Endodermal cell (in vitro differentiated cells): ENCODE data around the gene DOK3. TPM values are rescaled to one million over a fixed set of nuclear protein-coding genes. Genes with fewer than 3 reads are reported as not detected.
A peak's percentile ranks its signal among the peaks of the same experiment; 100 is the strongest.

Source experiments
- DNase-seq: peaks from one replicate; pipeline ENCODE4 v3.0.0-alpha.2; 2017
- H3K27ac ChIP-seq: 2 replicates; pipeline ENCODE4 v1.5.1; 2013; ENCODE audit warnings: mild to moderate bottlenecking, low read depth, low read length, moderate library complexity
- H3K27me3 ChIP-seq: 2 replicates; pipeline ENCODE4 v1.6.1; 2013; ENCODE audit warnings: mild to moderate bottlenecking, low read length, moderate library complexity; ENCODE audit not compliant: insufficient read depth, control insufficient read depth, poor library complexity, severe bottlenecking
- H3K36me3 ChIP-seq: 2 replicates; pipeline ENCODE4 v1.7.0; 2013; ENCODE audit warnings: mild to moderate bottlenecking, low read length, moderate library complexity; ENCODE audit not compliant: control insufficient read depth, insufficient read depth
- H3K4me1 ChIP-seq: one replicate; pipeline ENCODE4 v1.7.0; 2013; ENCODE audit warnings: low read length; ENCODE audit not compliant: control insufficient read depth, insufficient read depth
- H3K4me3 ChIP-seq: 2 replicates; pipeline ENCODE4 v1.5.1; 2013; ENCODE audit warnings: mild to moderate bottlenecking, low read length, moderate library complexity
- H3K9ac ChIP-seq: 2 replicates; pipeline ENCODE4 v1.6.1; 2013; ENCODE audit warnings: mild to moderate bottlenecking, low read length, moderate library complexity; ENCODE audit not compliant: poor library complexity, severe bottlenecking; ENCODE audit errors: extremely low read depth
- H3K9me3 ChIP-seq: 2 replicates; pipeline ENCODE4 v1.6.1; 2013; ENCODE audit warnings: mild to moderate bottlenecking, low read length, moderate library complexity; ENCODE audit not compliant: control insufficient read depth
- H3K27ac Mint-ChIP-seq: 2 replicates; pipeline ENCODE4 v1.8.0; 2020; ENCODE audit warnings: mixed read lengths
- H3K27me3 Mint-ChIP-seq: 2 replicates; pipeline ENCODE4 v1.8.0; 2021; ENCODE audit warnings: mild to moderate bottlenecking, mixed read lengths; ENCODE audit not compliant: insufficient read depth
- H3K36me3 Mint-ChIP-seq: 2 replicates; pipeline ENCODE4 v1.8.0; 2020; ENCODE audit warnings: low read depth, mixed read lengths
- H3K4me1 Mint-ChIP-seq: 2 replicates; pipeline ENCODE4 v1.8.0; 2020; ENCODE audit warnings: mixed read lengths
- H3K4me3 Mint-ChIP-seq: 2 replicates; pipeline ENCODE4 v1.8.0; 2020; ENCODE audit warnings: mild to moderate bottlenecking, moderate library complexity, mixed read lengths
- H3K9me3 Mint-ChIP-seq: 2 replicates; pipeline ENCODE4 v1.8.0; 2020; ENCODE audit warnings: mild to moderate bottlenecking, mixed read lengths
- WGBS, 2 experiments: methylation state at CpG; one replicate each; pipeline versions ENCODE4 v1.1.5 to v1.1.7; 2013; ENCODE audit warnings: missing lambda C conversion rate in 2 of 2, mixed read lengths in 1 of 2; ENCODE audit not compliant: insufficient coverage in 1 of 2, insufficient read length in 1 of 2; 5-methylcytosine and 5-hydroxymethylcytosine counted together
- total RNA-seq, 2 donors: library from RNA; stranded (reverse); fragmentation: NEBNext Ultra II Directional in 1 of 2; extraction: Animal tissue kit (Norgen Biotek cat#: 25700) in 1 of 2; gene quantifications; 2 replicates in 1 of 2; 3 replicates in 1 of 2; pipeline ENCODE4 v1.2.1, GENCODE V29; 2021
- TF ChIP-seq, protein P1 (sequence below): fragments of 200-600 bp; sonication (generic); conservative IDR thresholded peaks from 2 replicates; pipeline ENCODE4 v1.5.0; 2021; ENCODE audit warnings: antibody characterized with exemption, mild to moderate bottlenecking

The DOK3 gene
- total RNA-seq, 2 donors from 2014 or later, result 2.1 to 7.7 TPM

DNA sequence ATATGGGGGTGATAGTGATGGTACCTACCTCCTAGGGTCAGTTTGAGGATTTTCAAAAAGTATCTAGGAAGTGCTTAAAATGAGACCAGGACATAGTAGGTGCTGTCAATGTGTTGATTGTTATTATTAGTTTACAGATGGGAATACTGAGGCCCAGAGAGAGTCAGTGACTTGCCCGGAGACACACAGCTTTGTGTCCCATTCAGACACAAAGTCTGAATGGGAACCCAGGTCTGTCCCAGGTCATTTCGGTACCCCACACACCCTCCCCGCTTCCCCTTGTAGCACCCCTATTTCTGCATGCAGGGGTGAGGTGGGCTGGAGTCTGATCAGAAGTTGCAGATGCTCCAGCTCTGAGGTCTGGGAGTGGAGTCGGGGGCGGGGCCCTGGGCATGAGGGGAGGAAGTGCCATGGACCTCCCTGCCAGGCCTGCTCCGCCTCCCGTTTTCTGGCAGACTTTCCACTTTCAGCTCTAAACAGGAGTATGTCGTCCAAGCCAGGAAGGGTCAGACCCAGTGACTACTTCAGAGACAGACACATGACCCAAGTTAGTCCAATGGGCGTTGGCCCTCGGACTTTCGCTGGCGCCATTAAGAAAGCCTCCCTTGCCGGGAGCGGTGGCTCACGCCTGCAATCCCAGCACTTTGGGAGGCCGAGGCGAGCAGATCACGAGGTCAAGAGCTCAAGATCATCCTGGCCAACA is 32.9 kb downstream of the DOK3 start:
- Mint-ChIP-seq H3K4me3 (no peak overlapping the region), H3K27ac (no peak overlapping the region), H3K27me3 (no peaks in the 10 kb centered on the region), H3K9me3 (no peaks in the 10 kb centered on the region), H3K4me1 (peaks cover 20% of the 10 kb centered on the region), H3K36me3 (peaks cover 20% of the 10 kb centered on the region)
- Histone ChIP-seq H3K36me3 (peaks cover 16% of the 10 kb centered on the region), H3K4me1 (peaks cover 12% of the 10 kb centered on the region), H3K9ac (no peak overlapping the region), H3K9me3 (no peaks in the 10 kb centered on the region), H3K27me3 (no peaks in the 10 kb centered on the region), H3K4me3 (no peak overlapping the region), H3K27ac (no peak overlapping the region)
- 83 to 93% methylated on average over 14 to 18 of the region's 18 CpGs for WGBS, 2 experiments
- DNase-seq, result peak; percentile 73
- TF ChIP-seq, protein P1, sequence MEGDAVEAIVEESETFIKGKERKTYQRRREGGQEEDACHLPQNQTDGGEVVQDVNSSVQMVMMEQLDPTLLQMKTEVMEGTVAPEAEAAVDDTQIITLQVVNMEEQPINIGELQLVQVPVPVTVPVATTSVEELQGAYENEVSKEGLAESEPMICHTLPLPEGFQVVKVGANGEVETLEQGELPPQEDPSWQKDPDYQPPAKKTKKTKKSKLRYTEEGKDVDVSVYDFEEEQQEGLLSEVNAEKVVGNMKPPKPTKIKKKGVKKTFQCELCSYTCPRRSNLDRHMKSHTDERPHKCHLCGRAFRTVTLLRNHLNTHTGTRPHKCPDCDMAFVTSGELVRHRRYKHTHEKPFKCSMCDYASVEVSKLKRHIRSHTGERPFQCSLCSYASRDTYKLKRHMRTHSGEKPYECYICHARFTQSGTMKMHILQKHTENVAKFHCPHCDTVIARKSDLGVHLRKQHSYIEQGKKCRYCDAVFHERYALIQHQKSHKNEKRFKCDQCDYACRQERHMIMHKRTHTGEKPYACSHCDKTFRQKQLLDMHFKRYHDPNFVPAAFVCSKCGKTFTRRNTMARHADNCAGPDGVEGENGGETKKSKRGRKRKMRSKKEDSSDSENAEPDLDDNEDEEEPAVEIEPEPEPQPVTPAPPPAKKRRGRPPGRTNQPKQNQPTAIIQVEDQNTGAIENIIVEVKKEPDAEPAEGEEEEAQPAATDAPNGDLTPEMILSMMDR, result no peak

DNA sequence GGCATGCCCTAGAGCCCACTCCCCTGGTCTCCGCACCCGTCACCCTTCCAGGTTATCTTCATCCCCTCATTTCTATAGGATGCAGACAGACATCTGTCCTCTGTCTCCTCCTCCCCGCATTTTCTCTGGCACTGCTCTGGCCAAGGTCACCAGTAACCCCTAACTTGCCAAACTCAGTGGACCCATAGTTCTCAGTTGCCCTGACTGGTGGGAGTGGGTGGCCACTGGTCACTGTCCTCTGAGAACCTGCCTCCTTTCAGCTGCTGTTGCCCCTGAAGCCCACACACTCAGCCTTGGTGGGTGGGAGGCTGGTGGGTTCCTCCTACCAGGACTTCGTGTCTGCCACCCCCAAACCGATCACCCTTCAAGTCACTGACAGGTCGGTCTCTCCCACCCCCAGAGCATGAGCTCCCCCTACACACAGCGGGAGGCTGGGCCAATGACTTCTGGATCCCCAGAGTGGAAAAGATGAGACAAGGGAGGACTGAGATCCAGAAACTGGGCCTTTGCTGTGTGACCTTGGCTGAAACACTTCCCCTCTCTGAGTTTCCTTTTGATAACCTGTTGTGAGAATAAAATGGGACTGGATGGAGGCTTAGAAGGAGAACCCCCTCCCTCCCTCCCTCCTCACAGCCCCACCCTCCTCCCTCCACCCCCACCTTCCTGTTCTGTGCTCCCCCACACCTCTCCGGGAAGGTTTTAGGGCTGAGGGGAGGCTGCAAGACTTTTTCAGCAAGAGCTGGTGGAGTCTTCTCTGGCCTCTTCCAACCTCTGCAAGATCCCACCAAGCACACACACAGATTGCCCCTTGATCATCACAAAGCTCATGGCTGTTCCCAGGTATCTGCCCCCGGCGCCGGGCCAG is 33.8 kb downstream of the DOK3 start:
- DNase-seq, result no peak
- Mint-ChIP-seq H3K9me3 (no peaks in the 10 kb centered on the region), H3K4me1 (peaks cover 21% of the 10 kb centered on the region), H3K27ac (no peak overlapping the region), H3K27me3 (no peaks in the 10 kb centered on the region), H3K36me3 (peaks cover 27% of the 10 kb centered on the region), H3K4me3 (no peak overlapping the region)
- H3K4me3 ChIP-seq, result no peak overlapping the region
- no peaks in the 10 kb centered on the region for H3K27me3 ChIP-seq
- TF ChIP-seq, protein P1, result no peak
- peaks cover 21% of the 10 kb centered on the region for H3K4me1 ChIP-seq
- WGBS, 2 experiments, result 75 to 91% methylated on average over 4 to 11 of the region's 11 CpGs
- H3K36me3 ChIP-seq, result peaks cover 21% of the 10 kb centered on the region
- H3K27ac ChIP-seq, result no peak overlapping the region
- H3K9me3 ChIP-seq, result no peaks in the 10 kb centered on the region
- no peak overlapping the region for H3K9ac ChIP-seq

DNA sequence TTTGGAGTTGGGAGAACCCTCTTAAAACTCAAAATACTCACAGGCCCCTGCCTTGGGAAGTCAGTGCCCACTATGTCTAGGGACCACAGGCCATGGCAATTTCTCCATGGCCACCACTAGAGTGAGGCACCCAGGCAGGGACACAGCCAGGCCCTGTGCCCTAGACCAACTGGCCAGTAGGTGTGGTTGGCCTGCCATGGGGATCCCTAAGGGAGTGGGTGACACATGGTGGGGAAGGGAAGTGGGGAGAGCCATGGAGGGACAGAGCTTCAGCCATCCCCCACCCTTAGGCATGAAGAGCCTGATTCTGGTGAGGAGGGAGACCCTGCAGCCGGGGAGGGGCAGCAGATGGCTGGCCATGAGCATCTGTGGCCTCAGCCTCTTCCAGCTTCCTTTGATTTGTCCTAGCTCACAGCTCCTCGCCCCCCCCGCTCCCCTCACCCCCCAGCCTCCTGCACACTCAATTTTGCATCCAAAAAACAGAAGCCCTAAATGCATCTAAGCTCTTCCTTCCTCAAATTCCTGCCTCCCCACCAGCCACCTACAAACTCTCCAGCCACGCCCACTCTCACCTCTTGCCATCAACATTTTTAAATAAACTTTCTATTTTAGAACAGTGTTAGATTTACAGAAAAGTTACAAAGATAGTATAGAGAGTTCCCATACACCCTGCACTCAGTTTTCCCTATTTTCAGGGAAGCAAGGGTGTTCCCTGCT is 34.6 kb downstream of the DOK3 start:
- TF ChIP-seq, protein P1, result no peak
- peaks cover 29% of the 10 kb centered on the region for H3K4me1 Mint-ChIP-seq
- peak overlapping the region; percentile 74 for H3K4me3 Mint-ChIP-seq
- H3K9ac ChIP-seq, result no peak overlapping the region
- no peaks in the 10 kb centered on the region for H3K27me3 Mint-ChIP-seq
- no peaks in the 10 kb centered on the region for H3K9me3 ChIP-seq
- peaks cover 27% of the 10 kb centered on the region for H3K36me3 ChIP-seq
- peaks cover 32% of the 10 kb centered on the region for H3K36me3 Mint-ChIP-seq
- H3K9me3 Mint-ChIP-seq, result no peaks in the 10 kb centered on the region
- DNase-seq, result no peak
- H3K4me3 ChIP-seq, result no peak overlapping the region
- H3K27me3 ChIP-seq, result no peaks in the 10 kb centered on the region
- WGBS, 2 experiments, result 61 to 88% methylated on average over 3 to 4 of the region's 4 CpGs
- no peak overlapping the region for H3K27ac Mint-ChIP-seq
- H3K4me1 ChIP-seq, result peaks cover 28% of the 10 kb centered on the region
- no peak overlapping the region for H3K27ac ChIP-seq
